ENCODE measurements around the gene PTK6.
"Not testable (repeated sequence)": the region's sequence is repeated elsewhere in the genome, so short reads cannot be mapped to it uniquely, and the experiment has no call there.

The PTK6 gene

GRCh38 chr20:63536997-63537524, at the start of gene PTK6:
Gene PTK6, minus strand, starts transcription at chr20:63537376. Its CDS starts 62 bp downstream, at chr20:63537314.
- no peak for DNase-seq

- DNase-seq, result no peak
Measured at GRCh38 chr20:63586797-63587196, 49.6 kb upstream of the PTK6 start.

GRCh38 chr20:63585616-63586565, 48.7 kb upstream of the PTK6 start:
- no peak for DNase-seq

- DNase-seq, result no peak
Measured at GRCh38 chr20:63582382-63583063, 45.3 kb upstream of the PTK6 start.

GRCh38 chr20:63580796-63581461, 43.8 kb upstream of the PTK6 start:
- no peak for DNase-seq

GRCh38 chr20:63579017-63579694, 42.0 kb upstream of the PTK6 start:
- DNase-seq, result no peak

- no peak for DNase-seq
Measured at GRCh38 chr20:63578224-63579016, 41.2 kb upstream of the PTK6 start.

- DNase-seq, result peak in 7 of 14 donors; percentile 6 to 35 (median 18)
Measured at GRCh38 chr20:63577317-63577894, 40.2 kb upstream of the PTK6 start.

GRCh38 chr20:63576311-63576710, 39.1 kb upstream of the PTK6 start:
- no peak for DNase-seq

GRCh38 chr20:63574829-63575743, 37.9 kb upstream of the PTK6 start:
- no peak for DNase-seq

GRCh38 chr20:63574156-63574828, 37.1 kb upstream of the PTK6 start, which contains the start of gene HELZ2:
Gene HELZ2, minus strand, starts transcription at chr20:63574239. Its CDS starts 1,854 bp downstream, at chr20:63572385.
- peak in 10 of 14 donors; percentile 1 to 73 (median 32) for DNase-seq

- no peak for DNase-seq
Measured at GRCh38 chr20:63573647-63574131, 36.5 kb upstream of the PTK6 start.

- DNase-seq, result no peak
Measured at GRCh38 chr20:63572788-63573646, 35.8 kb upstream of the PTK6 start.

GRCh38 chr20:63572071-63572787, 35.1 kb upstream of the PTK6 start:
- no peak for DNase-seq

GRCh38 chr20:63571087-63571478, 33.9 kb upstream of the PTK6 start:
- DNase-seq, result not testable (repeated sequence)

GRCh38 chr20:63570281-63571086, 33.3 kb upstream of the PTK6 start:
- DNase-seq, result no peak

All from C1 segment of cervical spinal cord (tissue), 14 donors.